K562 (cell line): Measurements from ENCODE around the gene CDR2L. TPM values are rescaled to one million over a fixed set of nuclear protein-coding genes. Genes with fewer than 3 reads are reported as not detected.
A peak's percentile ranks its signal among the peaks of the same experiment; 100 is the strongest.

Experiments used
- FOXJ3 ChIP-seq: sonication (generic); formaldehyde crosslinking; IDR thresholded peaks from 2 replicates; pipeline ENCODE4 v1.4.0; 2020; ENCODE audit warnings: mild to moderate bottlenecking, missing genetic modification reagents
- GATA2 ChIP-seq: sonication (generic); formaldehyde crosslinking; IDR thresholded peaks from 2 replicates; pipeline ENCODE4 v1.4.0; 2020; ENCODE audit warnings: mild to moderate bottlenecking, missing genetic modification reagents
- RAD21 ChIP-seq, 2 experiments: fragments of 250-450 bp in 1 of 2; fragments of 450-650 bp in 1 of 2; sonication (Bioruptor Pico) in 1 of 2; formaldehyde crosslinking in 1 of 2; IDR thresholded peaks in 1 of 2; conservative IDR thresholded peaks in 1 of 2; 2 replicates each; pipeline versions ENCODE4 v1.4.0 to v1.8.0; 2020 to 2022; ENCODE audit warnings: mild to moderate bottlenecking in 2 of 2, moderate library complexity in 1 of 2
- RB1 ChIP-seq: fragments of 450-650 bp; IDR thresholded peaks from 2 replicates; pipeline ENCODE4 v1.6.1; 2017; ENCODE audit warnings: low read depth, mild to moderate bottlenecking
- RBBP5 ChIP-seq: fragments of 200-600 bp; sonication (generic); IDR thresholded peaks from 2 replicates; pipeline ENCODE4 v1.6.1; 2012; ENCODE audit warnings: borderline replicate concordance, mild to moderate bottlenecking, low read length, control low read depth, inconsistent platforms; ENCODE audit not compliant: insufficient read depth, poor library complexity, severe bottlenecking
- SETDB1 ChIP-seq: IDR thresholded peaks from one replicate; pipeline ENCODE4 v1.6.1; 2012; ENCODE audit warnings: low read length, control low read depth, inconsistent platforms
- SUPT5H ChIP-seq: fragments of 450-650 bp; IDR thresholded peaks from 2 replicates; pipeline ENCODE4 v1.6.1; 2016
- TCF7L2 ChIP-seq: fragments of 150-350 bp; IDR thresholded peaks from 2 replicates; pipeline ENCODE4 v1.6.1; 2016; ENCODE audit warnings: low read depth, mild to moderate bottlenecking, low read length, moderate library complexity
- TCFL5 ChIP-seq: fragments of 250-450 bp; sonication (Bioruptor Pico); conservative IDR thresholded peaks from 2 replicates; pipeline ENCODE4 v1.6.1; 2021; ENCODE audit warnings: mild to moderate bottlenecking, moderate library complexity, matching md5 sums
- TRIM24 ChIP-seq, 2 experiments: fragments of 450-650 bp; IDR thresholded peaks; 2 replicates each; pipeline ENCODE4 v1.6.1; 2016
- ZNF785 ChIP-seq: fragments of 250-450 bp; sonication (Bioruptor Pico); IDR thresholded peaks from 2 replicates; pipeline ENCODE4 v1.4.0; 2020; ENCODE audit warnings: mild to moderate bottlenecking
- polyA plus RNA-seq, 8 experiments: library from polyadenylated mRNA; depleted of rRNA in 4 of 8; stranded (reverse) in 5 of 8; unstranded in 3 of 8; fragments of >200 nt; fragmentation: Nextera tagmentation in 2 of 8; fragmentation: Illumina TruSeq in 1 of 8; extraction: Ambion mirVana in 2 of 8; extraction: Trizol in 1 of 8; gene quantifications; 2 replicates each; pipeline versions ENCODE4 v1.2.1 to v1.2.3, GENCODE V29; 2011 to 2014; ENCODE audit warnings: inconsistent platforms in 1 of 8, missing spikeins in 1 of 8
- total RNA-seq, 7 experiments: library from RNA; depleted of rRNA in 6 of 7; stranded (reverse); fragments of >200 nt in 6 of 7; fragmentation: Illumina TruSeq in 2 of 7; extraction: Trizol in 2 of 7; gene quantifications; 2 replicates each; pipeline versions ENCODE4 v1.2.1 to v1.2.3, GENCODE V29; 2011 to 2021; ENCODE audit warnings: low replicate concordance in 1 of 7
- TF ChIP-seq, protein P1 (sequence below): sonication (generic); formaldehyde crosslinking; IDR thresholded peaks from 2 replicates; pipeline ENCODE4 v1.8.0; 2023; ENCODE audit warnings: missing genetic modification reagents, mild to moderate bottlenecking, borderline replicate concordance
- TF ChIP-seq, protein P2 (sequence below): fragments of 450-650 bp; IDR thresholded peaks from 2 replicates; pipeline ENCODE4 v1.7.0; 2016; ENCODE audit warnings: borderline replicate concordance
- TF ChIP-seq, protein P3 (sequence below): fragments of 150-350 bp; IDR thresholded peaks from 2 replicates; pipeline ENCODE4 v1.6.1; 2014; ENCODE audit warnings: low read depth, mild to moderate bottlenecking, low read length, borderline replicate concordance

CDR2L gene
- total and polyA plus RNA-seq, 9 of the 15 experiments (the other 6 are each of a cell fraction or from before 2014, with no cell fraction given), result 2.7 to 16.0 (median 7.3) TPM

DNA sequence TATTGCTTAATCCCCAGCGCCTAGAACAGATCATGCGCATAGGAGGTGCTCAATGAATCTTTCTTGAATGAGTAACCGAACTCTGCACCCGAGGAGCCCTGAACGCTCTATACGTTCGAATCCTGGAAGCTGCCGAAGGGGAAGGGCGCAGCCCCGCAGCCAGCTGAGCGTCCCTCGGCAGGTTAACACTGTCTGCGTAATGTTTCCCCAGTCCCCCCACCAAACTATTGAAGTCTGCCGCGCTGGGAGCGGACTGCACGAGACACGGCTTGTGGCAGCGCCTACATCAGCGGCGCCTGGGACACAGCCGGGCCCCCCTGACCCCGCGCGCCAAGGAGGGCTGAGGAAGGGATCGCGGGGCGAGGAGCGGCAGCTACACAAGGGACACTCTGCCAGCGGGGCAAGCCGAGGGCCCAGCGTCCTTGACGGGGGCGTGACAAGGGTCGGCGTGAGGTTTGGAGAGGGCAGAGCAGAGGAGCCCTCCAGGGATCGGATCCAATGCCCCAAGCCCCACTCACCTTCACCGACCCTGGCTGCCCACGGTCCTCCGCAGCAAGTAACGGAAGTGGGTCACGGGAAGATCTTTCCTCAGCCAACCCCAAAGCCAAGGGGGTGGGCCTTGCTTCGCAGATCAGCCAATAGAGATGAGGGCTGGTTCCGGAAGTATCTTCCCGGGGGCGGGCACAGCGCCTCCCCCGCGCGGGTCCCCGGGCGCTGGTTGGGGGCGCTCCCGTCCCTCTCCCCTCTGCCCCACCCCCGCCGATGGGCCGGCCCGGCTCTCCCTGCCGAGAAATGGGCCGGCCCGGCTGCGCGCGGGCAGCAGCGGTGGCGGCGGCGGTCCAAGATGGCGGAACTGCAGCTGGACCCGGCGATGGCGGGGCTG lies 59.2 kb downstream of the CDR2L start, which contains the start of the genes ATP5PD and KCTD2 (continued):
- TF ChIP-seq TCF7L2 (peak; percentile 92), TRIM24 (IDR thresholded peaks at IDR 0.05) (no peak), RB1 (peak; percentile 67; the same call in 1 of the 2 replicates), GATA2 (CRISPR knock-in tag) (no peak), RBBP5 (peak; percentile 93), TCFL5 (CRISPR knock-in tag) (no peak), ZNF785 (no peak), SETDB1 (no peak), RAD21 (CRISPR knock-in tag; conservative IDR thresholded peaks at IDR 0.05 in 1 of 2, IDR thresholded peaks at IDR 0.05 in 1 of 2) (no peak), FOXJ3 (CRISPR knock-in tag) (no peak), SUPT5H (peak; percentile 97)
- TF ChIP-seq, protein P1, sequence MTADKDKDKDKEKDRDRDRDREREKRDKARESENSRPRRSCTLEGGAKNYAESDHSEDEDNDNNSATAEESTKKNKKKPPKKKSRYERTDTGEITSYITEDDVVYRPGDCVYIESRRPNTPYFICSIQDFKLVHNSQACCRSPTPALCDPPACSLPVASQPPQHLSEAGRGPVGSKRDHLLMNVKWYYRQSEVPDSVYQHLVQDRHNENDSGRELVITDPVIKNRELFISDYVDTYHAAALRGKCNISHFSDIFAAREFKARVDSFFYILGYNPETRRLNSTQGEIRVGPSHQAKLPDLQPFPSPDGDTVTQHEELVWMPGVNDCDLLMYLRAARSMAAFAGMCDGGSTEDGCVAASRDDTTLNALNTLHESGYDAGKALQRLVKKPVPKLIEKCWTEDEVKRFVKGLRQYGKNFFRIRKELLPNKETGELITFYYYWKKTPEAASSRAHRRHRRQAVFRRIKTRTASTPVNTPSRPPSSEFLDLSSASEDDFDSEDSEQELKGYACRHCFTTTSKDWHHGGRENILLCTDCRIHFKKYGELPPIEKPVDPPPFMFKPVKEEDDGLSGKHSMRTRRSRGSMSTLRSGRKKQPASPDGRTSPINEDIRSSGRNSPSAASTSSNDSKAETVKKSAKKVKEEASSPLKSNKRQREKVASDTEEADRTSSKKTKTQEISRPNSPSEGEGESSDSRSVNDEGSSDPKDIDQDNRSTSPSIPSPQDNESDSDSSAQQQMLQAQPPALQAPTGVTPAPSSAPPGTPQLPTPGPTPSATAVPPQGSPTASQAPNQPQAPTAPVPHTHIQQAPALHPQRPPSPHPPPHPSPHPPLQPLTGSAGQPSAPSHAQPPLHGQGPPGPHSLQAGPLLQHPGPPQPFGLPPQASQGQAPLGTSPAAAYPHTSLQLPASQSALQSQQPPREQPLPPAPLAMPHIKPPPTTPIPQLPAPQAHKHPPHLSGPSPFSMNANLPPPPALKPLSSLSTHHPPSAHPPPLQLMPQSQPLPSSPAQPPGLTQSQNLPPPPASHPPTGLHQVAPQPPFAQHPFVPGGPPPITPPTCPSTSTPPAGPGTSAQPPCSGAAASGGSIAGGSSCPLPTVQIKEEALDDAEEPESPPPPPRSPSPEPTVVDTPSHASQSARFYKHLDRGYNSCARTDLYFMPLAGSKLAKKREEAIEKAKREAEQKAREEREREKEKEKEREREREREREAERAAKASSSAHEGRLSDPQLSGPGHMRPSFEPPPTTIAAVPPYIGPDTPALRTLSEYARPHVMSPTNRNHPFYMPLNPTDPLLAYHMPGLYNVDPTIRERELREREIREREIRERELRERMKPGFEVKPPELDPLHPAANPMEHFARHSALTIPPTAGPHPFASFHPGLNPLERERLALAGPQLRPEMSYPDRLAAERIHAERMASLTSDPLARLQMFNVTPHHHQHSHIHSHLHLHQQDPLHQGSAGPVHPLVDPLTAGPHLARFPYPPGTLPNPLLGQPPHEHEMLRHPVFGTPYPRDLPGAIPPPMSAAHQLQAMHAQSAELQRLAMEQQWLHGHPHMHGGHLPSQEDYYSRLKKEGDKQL (CRISPR knock-in tag), result 0 out of 2 replicates have a peak, but pooled peaks have one; percentile 68
- TF ChIP-seq, protein P2, sequence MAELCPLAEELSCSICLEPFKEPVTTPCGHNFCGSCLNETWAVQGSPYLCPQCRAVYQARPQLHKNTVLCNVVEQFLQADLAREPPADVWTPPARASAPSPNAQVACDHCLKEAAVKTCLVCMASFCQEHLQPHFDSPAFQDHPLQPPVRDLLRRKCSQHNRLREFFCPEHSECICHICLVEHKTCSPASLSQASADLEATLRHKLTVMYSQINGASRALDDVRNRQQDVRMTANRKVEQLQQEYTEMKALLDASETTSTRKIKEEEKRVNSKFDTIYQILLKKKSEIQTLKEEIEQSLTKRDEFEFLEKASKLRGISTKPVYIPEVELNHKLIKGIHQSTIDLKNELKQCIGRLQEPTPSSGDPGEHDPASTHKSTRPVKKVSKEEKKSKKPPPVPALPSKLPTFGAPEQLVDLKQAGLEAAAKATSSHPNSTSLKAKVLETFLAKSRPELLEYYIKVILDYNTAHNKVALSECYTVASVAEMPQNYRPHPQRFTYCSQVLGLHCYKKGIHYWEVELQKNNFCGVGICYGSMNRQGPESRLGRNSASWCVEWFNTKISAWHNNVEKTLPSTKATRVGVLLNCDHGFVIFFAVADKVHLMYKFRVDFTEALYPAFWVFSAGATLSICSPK, result no peak
- TF ChIP-seq, protein P3, sequence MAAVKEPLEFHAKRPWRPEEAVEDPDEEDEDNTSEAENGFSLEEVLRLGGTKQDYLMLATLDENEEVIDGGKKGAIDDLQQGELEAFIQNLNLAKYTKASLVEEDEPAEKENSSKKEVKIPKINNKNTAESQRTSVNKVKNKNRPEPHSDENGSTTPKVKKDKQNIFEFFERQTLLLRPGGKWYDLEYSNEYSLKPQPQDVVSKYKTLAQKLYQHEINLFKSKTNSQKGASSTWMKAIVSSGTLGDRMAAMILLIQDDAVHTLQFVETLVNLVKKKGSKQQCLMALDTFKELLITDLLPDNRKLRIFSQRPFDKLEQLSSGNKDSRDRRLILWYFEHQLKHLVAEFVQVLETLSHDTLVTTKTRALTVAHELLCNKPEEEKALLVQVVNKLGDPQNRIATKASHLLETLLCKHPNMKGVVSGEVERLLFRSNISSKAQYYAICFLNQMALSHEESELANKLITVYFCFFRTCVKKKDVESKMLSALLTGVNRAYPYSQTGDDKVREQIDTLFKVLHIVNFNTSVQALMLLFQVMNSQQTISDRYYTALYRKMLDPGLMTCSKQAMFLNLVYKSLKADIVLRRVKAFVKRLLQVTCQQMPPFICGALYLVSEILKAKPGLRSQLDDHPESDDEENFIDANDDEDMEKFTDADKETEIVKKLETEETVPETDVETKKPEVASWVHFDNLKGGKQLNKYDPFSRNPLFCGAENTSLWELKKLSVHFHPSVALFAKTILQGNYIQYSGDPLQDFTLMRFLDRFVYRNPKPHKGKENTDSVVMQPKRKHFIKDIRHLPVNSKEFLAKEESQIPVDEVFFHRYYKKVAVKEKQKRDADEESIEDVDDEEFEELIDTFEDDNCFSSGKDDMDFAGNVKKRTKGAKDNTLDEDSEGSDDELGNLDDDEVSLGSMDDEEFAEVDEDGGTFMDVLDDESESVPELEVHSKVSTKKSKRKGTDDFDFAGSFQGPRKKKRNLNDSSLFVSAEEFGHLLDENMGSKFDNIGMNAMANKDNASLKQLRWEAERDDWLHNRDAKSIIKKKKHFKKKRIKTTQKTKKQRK, result peak; percentile 94
